Thyroid gland (tissue), 4 donors: Measurements from ENCODE around the gene HNRNPLL. TPM values are rescaled to one million over a fixed set of nuclear protein-coding genes. Genes with fewer than 3 reads are reported as not detected.

Experiments
- DNase-seq, 2 donors: peaks; one replicate each; pipeline ENCODE4 v3.0.0-alpha.2; 2019
- H3K27ac ChIP-seq, 3 donors: fragments of 200-600 bp; sonication (generic); 1 replicate in 2 of 3; 2 replicates in 1 of 3; pipeline ENCODE4 v1.5.1; 2016 to 2019; ENCODE audit warnings: mild to moderate bottlenecking in 1 of 3, moderate library complexity in 1 of 3
- H3K27me3 ChIP-seq: fragments of 200-600 bp; sonication (generic); one replicate; pipeline ENCODE4 v1.5.1; 2019
- H3K36me3 ChIP-seq, 2 donors: fragments of 200-600 bp; sonication (generic); one replicate each; pipeline ENCODE4 v1.5.1; 2016 to 2019
- H3K4me1 ChIP-seq, 2 donors: fragments of 200-600 bp; sonication (generic); one replicate each; pipeline ENCODE4 v1.5.1; 2017 to 2019
- H3K4me3 ChIP-seq, 3 donors: fragments of 200-600 bp; sonication (generic); replicated peaks in 1 of 3; 1 replicate in 2 of 3; 2 replicates in 1 of 3; pipeline ENCODE4 v1.5.1; 2016; ENCODE audit warnings: mild to moderate bottlenecking in 1 of 3
- H3K9me3 ChIP-seq: fragments of 200-600 bp; sonication (generic); one replicate; pipeline ENCODE4 v1.5.1; 2017
- POLR2A ChIP-seq, 2 donors: fragments of 450-650 bp; IDR thresholded peaks; one replicate each; pipeline ENCODE4 v1.6.1; 2017; ENCODE audit warnings: antibody characterized with exemption in 2 of 2, mild to moderate bottlenecking in 2 of 2, moderate library complexity in 1 of 2
- WGBS, 2 donors: methylation state at CpG; one replicate each; pipeline ENCODE4 v1.1.5; 2017; 5-methylcytosine and 5-hydroxymethylcytosine counted together
- intact Hi-C: fragments of 100-400 bp; cut with DNase I; formaldehyde crosslinking; loops from one replicate; pipeline ENCODE4 v1.15.1; 2023
- total RNA-seq, 4 donors: library from RNA; depleted of rRNA; stranded (reverse); fragments of >200 nt; gene quantifications; one replicate each; pipeline ENCODE4 v1.2.3, GENCODE V29; 2016
- TF ChIP-seq, protein P1 (sequence below), 6 experiments: fragments of 200-600 bp in 3 of 6; fragments of 450-650 bp in 3 of 6; sonication (generic) in 3 of 6; IDR thresholded peaks; one replicate each; pipeline ENCODE4 v1.5.1; 2016 to 2019; ENCODE audit warnings: antibody characterized with exemption in 6 of 6, mild to moderate bottlenecking in 2 of 6, inconsistent platforms in 1 of 6, moderate library complexity in 1 of 6

The HNRNPLL gene
- total RNA-seq, 4 donors from 2014 or later: 60.1 to 85.1 (median 64.3) TPM

GRCh38 chr2:38581193-38582147 lies 21.3 kb downstream of the HNRNPLL start:
- DNase-seq: peak; percentile 44 to 55
- Histone ChIP-seq H3K27ac (no peak overlapping the region), H3K27me3 (no peaks in the 10 kb centered on the region), H3K9me3 (no peaks in the 10 kb centered on the region), H3K4me3 (no peak overlapping the region), H3K36me3 (peaks cover 0 to 7% of the 10 kb centered on the region in 2 donors), H3K4me1 (peaks cover 3 to 9% of the 10 kb centered on the region in 2 donors)
- intact Hi-C loops: loop anchor here (5.0 kb wide), 1 partner anchor 161 kb away; no protein-coding TSS in a partner anchor
- 52 to 54% methylated on average over 9 of the region's 9 CpGs for WGBS, 2 donors
- TF ChIP-seq, protein P1, sequence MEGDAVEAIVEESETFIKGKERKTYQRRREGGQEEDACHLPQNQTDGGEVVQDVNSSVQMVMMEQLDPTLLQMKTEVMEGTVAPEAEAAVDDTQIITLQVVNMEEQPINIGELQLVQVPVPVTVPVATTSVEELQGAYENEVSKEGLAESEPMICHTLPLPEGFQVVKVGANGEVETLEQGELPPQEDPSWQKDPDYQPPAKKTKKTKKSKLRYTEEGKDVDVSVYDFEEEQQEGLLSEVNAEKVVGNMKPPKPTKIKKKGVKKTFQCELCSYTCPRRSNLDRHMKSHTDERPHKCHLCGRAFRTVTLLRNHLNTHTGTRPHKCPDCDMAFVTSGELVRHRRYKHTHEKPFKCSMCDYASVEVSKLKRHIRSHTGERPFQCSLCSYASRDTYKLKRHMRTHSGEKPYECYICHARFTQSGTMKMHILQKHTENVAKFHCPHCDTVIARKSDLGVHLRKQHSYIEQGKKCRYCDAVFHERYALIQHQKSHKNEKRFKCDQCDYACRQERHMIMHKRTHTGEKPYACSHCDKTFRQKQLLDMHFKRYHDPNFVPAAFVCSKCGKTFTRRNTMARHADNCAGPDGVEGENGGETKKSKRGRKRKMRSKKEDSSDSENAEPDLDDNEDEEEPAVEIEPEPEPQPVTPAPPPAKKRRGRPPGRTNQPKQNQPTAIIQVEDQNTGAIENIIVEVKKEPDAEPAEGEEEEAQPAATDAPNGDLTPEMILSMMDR (IDR thresholded peaks at IDR 0.05): peak in 5 of 6 experiments; percentile 25 to 80 (median 65)
- TF ChIP-seq POLR2A (IDR thresholded peaks at IDR 0.05): no peak

GRCh38 chr2:38580115-38580636 lies 22.6 kb downstream of the HNRNPLL start:
- Histone ChIP-seq H3K4me1 (peaks cover 0 to 3% of the 10 kb centered on the region in 2 donors), H3K27ac (no peak overlapping the region)
- intact Hi-C loops: loop anchor here (5.0 kb wide), 1 partner anchor 162 kb away; no protein-coding TSS in a partner anchor

GRCh38 chr2:38578832-38579231 lies 23.9 kb downstream of the HNRNPLL start:
- TF ChIP-seq, protein P1 (IDR thresholded peaks at IDR 0.05): no peak
- no peak for TF ChIP-seq POLR2A (IDR thresholded peaks at IDR 0.05)
- Histone ChIP-seq H3K27me3 (no peaks in the 10 kb centered on the region), H3K9me3 (no peaks in the 10 kb centered on the region), H3K36me3 (peaks cover 0 to 7% of the 10 kb centered on the region in 2 donors), H3K4me3 (no peak overlapping the region), H3K27ac (no peak overlapping the region), H3K4me1 (peaks cover 0 to 3% of the 10 kb centered on the region in 2 donors)
- WGBS, 2 donors: 86 to 90% methylated on average over 5 of the region's 5 CpGs
- DNase-seq: no peak
- intact Hi-C loops: no loop called here

More at GRCh38 chr2:38580115-38580636, 22.6 kb downstream of the HNRNPLL start:
- no peaks in the 10 kb centered on the region for H3K27me3 ChIP-seq
- H3K4me3 ChIP-seq: no peak overlapping the region
- peaks cover 0 to 7% of the 10 kb centered on the region in 2 donors for H3K36me3 ChIP-seq
- no peak for DNase-seq
- WGBS, 2 donors: 85 to 92% methylated on average over 2 of the region's 2 CpGs
- H3K9me3 ChIP-seq: no peaks in the 10 kb centered on the region
- no peak for TF ChIP-seq POLR2A (IDR thresholded peaks at IDR 0.05)
- TF ChIP-seq, protein P1 (IDR thresholded peaks at IDR 0.05): no peak

GRCh38 chr2:38574278-38574677 lies 28.4 kb downstream of the HNRNPLL start:
- no peaks in the 10 kb centered on the region for H3K27me3 ChIP-seq
- DNase-seq: no peak
- H3K36me3 ChIP-seq: peaks cover 0 to 3% of the 10 kb centered on the region in 2 donors
- intact Hi-C loops: no loop called here
- no peaks in the 10 kb centered on the region for H3K9me3 ChIP-seq
- H3K4me3 ChIP-seq: no peak overlapping the region
- H3K27ac ChIP-seq: no peak overlapping the region
- H3K4me1 ChIP-seq: no peaks in the 10 kb centered on the region
- TF ChIP-seq, protein P1 (IDR thresholded peaks at IDR 0.05): no peak
- TF ChIP-seq POLR2A (IDR thresholded peaks at IDR 0.05): no peak

DNA sequence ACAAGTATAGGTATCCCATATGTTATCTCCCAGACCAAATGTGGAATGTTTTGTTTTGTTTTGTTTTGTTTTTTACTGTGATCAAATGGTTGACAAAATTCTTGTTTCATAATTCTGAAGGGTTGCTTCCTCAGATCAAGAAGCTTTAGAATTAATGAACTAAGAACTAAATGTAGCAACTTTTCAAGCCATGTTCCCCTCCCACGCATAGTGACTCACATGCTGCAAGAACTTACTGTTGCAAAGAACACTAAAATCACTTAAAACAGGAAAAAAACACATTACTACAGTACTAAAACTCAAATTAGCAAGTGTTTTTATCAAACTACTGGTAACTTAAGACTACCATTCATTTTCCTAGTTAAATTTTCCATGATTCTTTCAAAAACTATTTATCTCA lies 30.6 kb downstream of the HNRNPLL start:
- Histone ChIP-seq H3K27ac (no peak overlapping the region), H3K4me3 (no peak overlapping the region), H3K36me3 (peaks cover 10 to 14% of the 10 kb centered on the region in 2 donors), H3K27me3 (no peaks in the 10 kb centered on the region), H3K9me3 (no peaks in the 10 kb centered on the region), H3K4me1 (no peaks in the 10 kb centered on the region)
- 77 to 87% methylated on average over 1 of the region's 1 CpG for WGBS, 2 donors
- intact Hi-C loops: no loop called here
- no peak for DNase-seq
- TF ChIP-seq, protein P1 (IDR thresholded peaks at IDR 0.05): no peak
- TF ChIP-seq POLR2A (IDR thresholded peaks at IDR 0.05): no peak
